HG03521 (cell line): ENCODE data around the gene TEX14.
"Not testable (repeated sequence)": the region's sequence is repeated elsewhere in the genome, so short reads cannot be mapped to it uniquely, and the experiment has no call there.

ENCODE experiments used
- ATAC-seq: cut with Tn5 transposase; IDR thresholded peaks from one replicate; pipeline ENCODE4 v1.9.1; 2021; ENCODE audit warnings: mild to moderate bottlenecking, moderate library complexity; ENCODE audit not compliant: unreplicated experiment

Gene TEX14

GRCh38 chr17:58570758-58571157, 121.1 kb downstream of the TEX14 start:
- ATAC-seq = no peak

GRCh38 chr17:58569196-58569595, 122.6 kb downstream of the TEX14 start:
- no peak for ATAC-seq

- no peak for ATAC-seq
These were observed 123.6 kb downstream of the TEX14 start for GRCh38 chr17:58568044-58568799.

GRCh38 chr17:58565389-58566311, 126.2 kb downstream of the TEX14 start:
- no peak for ATAC-seq

- no peak for ATAC-seq
These were observed 126.9 kb downstream of the TEX14 start for GRCh38 chr17:58564971-58565370.

- ATAC-seq = no peak
These were observed 127.6 kb downstream of the TEX14 start for GRCh38 chr17:58564243-58564642.

GRCh38 chr17:58560511-58560910, 131.3 kb downstream of the TEX14 start:
- no peak for ATAC-seq

GRCh38 chr17:58557981-58558380, 133.9 kb downstream of the TEX14 start:
- no peak for ATAC-seq

- ATAC-seq = no peak
These were observed 135.0 kb downstream of the TEX14 start for GRCh38 chr17:58556833-58557250.

- ATAC-seq = not testable (repeated sequence)
These were observed 136.7 kb downstream of the TEX14 start for GRCh38 chr17:58555109-58555508.

- ATAC-seq = no peak
These were observed 150.6 kb downstream of the TEX14 start for GRCh38 chr17:58541249-58541648.

- no peak for ATAC-seq
These were observed 152.1 kb downstream of the TEX14 start for GRCh38 chr17:58539698-58540097.

- no peak for ATAC-seq
These were observed 152.9 kb downstream of the TEX14 start for GRCh38 chr17:58538811-58539409.

- no peak for ATAC-seq
These were observed 154.6 kb downstream of the TEX14 start for GRCh38 chr17:58537266-58537665.

- no peak for ATAC-seq
These were observed 155.3 kb downstream of the TEX14 start for GRCh38 chr17:58536542-58536941.

GRCh38 chr17:58535431-58535830, 156.4 kb downstream of the TEX14 start:
- no peak for ATAC-seq

GRCh38 chr17:58534901-58535421, 156.9 kb downstream of the TEX14 start:
- ATAC-seq = no peak

- no peak for ATAC-seq
These were observed 157.5 kb downstream of the TEX14 start for GRCh38 chr17:58534331-58534730.

- ATAC-seq = no peak
These were observed 158.1 kb downstream of the TEX14 start for GRCh38 chr17:58533616-58534188.

GRCh38 chr17:58532555-58532951, 159.3 kb downstream of the TEX14 start:
- no peak for ATAC-seq
